Right lobe of liver (tissue), 5 donors: ENCODE results near the gene TCP11X1. TPM values are rescaled to one million over a fixed set of nuclear protein-coding genes. Genes with fewer than 3 reads are reported as not detected.

Experiments used
- total RNA-seq, 6 experiments: library from RNA; depleted of rRNA in 2 of 6; stranded (reverse); fragments of >200 nt in 2 of 6; fragmentation: NEBNext Ultra II Directional in 3 of 6; extraction: Animal tissue kit (Norgen Biotek cat#: 25700) in 3 of 6; gene quantifications; one replicate each; pipeline versions ENCODE4 v1.1.0 to v1.2.4, GENCODE V29; 2016 to 2023
- donor health status: DM: no; HTN: no; CAD: no.
- donor health status: DM: no; HTN: no; CAD: no.
- donor health status: DM: no; HTN: yes; CAD: no.
- donor health status: DM: no; HTN: yes; CAD: no.

TCP11X1 gene
- total RNA-seq, 6 experiments from 2014 or later = not detected

Other genes starting within 250 kb of the TCP11X1 start
- not detected for gene TCEAL2, start 89.6 kb upstream of the TCP11X1 start, total RNA-seq
- gene TCEAL6, start 72.8 kb upstream of the TCP11X1 start, total RNA-seq = not detected
- 1 to 10 TPM in 3 of 6 experiments, under 1 TPM in 2, not detected in 1; 0.81 to 2.4 (median 1.1) TPM for gene BEX5, start 59.3 kb upstream of the TCP11X1 start, total RNA-seq
- not detected for gene NXF2, start 31.9 kb downstream of the TCP11X1 start, total RNA-seq
- under 1 TPM in 1 of 6 experiments, not detected in 5; 0.12 TPM for gene NXF2B, start 224.7 kb downstream of the TCP11X1 start, total RNA-seq